Myocyte (in vitro differentiated cells): ENCODE data around the gene TMEM63C. TPM values are rescaled to one million over a fixed set of nuclear protein-coding genes. Genes with fewer than 3 reads are reported as not detected.

Source experiments
- DNase-seq: peaks from one replicate; pipeline ENCODE4 v3.0.0-alpha.2; 2012; ENCODE audit warnings: low read depth
- total RNA-seq: library from RNA; depleted of rRNA; stranded (reverse); fragments of >200 nt; gene quantifications from 2 replicates; pipeline ENCODE4 v1.2.3, GENCODE V29; 2014

TMEM63C gene
- total RNA-seq, 1 donor from 2014 or later: 0.08 TPM

DNA sequence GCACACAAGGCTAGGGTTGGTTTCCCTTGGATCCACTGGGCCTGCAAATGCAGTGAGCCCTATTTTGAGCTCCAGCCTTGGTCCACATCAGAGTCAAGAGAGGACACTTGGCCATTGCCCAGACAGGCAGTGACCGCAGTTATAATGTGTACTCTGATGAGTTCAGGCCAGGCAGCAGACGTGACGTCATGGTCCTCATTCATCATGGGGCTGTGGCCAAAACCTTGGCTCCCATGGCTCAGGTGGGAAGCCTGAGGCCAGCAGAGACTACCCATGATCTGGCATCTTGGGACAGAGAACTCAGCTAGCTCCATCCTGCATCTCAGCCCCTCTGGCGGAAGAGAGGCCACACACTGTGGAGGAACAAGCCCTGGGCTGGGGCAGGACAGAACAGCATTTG, 16.4 kb downstream of the TMEM63C start:
- DNase-seq: no peak

DNA sequence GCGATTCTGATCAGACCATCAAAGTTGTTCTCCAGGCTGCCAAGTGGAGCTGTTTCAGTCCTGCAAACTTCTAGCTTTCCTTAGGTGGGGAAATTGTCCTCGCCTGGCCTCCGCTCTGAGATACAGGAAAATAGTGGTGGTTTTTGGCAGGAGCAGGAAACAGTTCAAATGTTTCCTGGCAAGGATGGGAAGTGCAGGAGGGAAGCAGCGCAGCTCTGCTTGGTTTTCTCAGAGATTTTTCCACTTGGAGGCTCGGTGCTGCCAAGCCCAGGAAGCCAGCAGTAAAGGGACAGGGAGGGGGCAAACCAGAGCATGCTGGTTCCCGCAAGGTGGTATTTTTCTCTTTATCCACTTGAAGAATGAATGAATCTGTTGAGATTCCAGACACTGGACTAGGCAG, 17.0 kb downstream of the TMEM63C start:
- DNase-seq: no peak

DNA sequence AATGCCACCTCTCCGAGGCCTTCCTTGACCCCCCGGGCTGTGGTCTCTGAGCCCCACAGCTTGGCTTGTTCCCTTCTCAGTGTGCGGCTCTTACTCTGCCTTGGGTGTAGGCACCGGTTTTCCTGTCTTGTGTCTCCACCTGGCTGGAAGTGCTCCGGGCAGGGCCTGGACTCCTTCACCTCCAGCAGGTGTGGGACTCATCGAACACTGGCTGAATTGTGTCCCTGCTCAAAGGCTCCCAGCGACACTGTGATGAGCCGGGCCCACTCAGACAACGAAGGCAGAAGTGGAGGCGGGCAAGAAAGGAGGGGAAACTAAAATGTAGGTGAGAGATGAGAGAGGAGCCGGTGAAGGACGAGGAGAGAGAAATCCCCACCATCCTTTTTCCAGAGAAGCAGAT, 18.0 kb downstream of the TMEM63C start:
- DNase-seq: no peak

DNA sequence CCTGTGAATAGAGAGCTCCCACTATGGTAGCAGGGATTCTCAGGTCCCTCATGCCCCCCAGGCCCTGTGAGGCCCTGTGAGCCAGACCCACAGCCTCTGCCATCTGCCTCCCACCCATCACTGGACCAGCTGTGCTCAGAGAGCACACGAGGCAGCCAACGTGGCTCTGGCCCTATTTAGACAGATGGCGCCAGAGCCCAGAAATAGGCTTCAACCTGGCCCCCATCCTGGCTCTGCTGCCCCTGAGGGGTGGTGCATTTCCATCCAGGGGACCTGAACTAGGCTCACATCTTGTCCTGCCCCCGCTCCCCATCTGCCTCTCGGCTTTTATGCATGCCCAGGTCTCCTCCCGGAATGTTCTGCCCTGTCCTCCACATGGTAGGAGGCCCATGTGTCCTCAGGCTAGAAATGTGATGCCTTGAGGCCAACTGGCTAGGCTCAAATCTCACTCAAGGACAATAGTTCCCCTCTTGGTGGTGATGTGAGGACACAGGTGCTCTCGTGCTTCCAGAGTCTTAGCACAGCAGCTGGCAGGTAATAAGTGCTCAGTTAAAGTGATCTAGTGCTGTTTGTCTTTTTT, 18.9 kb downstream of the TMEM63C start:
- DNase-seq: no peak

DNA sequence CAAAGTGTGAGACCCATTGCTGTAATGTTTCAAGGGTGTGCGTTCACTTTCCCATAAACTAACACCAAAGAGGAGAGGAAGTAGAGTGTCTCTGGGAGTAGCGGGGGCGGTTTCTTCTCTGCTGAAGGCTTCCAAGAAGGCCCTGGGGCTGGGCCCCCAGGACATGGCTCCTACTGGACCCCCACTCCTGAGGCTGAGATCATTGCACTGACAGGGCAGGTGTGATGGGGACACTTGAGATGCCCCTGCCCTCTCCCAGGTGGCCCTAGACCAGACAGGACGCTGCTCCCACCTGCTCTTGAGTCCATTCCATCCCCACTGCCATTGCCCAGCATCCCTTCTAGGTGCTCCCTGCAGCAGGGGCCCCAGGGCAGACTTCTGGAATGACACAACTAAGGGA, 20.1 kb downstream of the TMEM63C start:
- DNase-seq: no peak

DNA sequence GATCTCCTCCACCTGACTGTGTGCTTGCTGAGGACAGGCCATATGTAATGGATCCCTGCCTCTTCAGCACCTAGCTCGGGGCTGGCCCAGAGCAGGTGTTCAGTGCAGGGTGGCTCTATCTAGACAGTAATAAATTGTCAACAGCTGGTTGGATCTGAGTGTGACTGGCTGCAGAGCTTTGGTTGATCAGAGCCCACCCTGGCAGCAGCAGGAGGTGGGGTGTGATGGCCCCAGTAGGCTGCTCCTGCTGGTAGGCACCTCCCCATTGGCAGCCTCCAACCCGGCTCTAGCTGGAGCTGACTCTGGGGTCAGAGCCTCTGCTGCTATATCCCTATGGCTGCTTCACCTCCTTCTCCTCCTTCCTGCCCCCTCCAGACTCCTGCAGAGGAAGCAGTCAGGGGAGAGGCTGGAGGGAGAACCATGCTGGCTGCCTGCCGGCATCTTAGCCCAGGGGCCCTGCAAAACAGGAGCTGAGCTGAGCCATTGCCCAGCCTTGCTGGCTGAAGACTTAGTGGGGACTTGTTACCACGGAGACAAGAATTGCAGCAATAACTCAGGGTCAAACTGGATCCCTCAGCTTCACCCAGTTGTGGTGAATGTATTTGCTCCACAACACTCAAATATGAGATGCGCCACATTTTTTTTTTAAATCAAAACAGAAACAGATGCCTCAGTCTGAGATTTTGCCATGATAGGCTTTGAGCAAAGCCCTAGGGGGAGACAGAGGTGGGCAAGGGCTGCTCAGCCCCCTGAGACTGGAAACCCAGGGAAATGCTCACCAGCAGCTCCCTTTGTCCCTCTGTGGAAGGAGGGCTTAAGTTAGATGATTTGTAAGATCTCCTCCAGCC, 22.2 kb downstream of the TMEM63C start:
- DNase-seq: no peak

DNA sequence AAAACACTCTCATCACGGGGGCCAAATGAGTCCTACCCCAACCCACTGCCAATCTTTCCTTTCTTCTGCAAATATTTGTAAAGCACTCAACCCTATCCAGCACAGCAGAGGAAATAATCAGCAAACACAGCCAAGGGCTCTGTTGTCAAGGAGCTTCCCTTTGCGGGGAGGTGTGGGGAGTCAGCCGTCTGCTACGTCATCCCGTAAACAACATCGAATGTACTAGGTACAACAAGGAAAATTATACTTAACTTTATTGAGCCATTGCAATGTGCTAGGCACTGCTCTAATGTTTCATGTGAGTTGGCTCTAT, 22.8 kb downstream of the TMEM63C start:
- DNase-seq: no peak

DNA sequence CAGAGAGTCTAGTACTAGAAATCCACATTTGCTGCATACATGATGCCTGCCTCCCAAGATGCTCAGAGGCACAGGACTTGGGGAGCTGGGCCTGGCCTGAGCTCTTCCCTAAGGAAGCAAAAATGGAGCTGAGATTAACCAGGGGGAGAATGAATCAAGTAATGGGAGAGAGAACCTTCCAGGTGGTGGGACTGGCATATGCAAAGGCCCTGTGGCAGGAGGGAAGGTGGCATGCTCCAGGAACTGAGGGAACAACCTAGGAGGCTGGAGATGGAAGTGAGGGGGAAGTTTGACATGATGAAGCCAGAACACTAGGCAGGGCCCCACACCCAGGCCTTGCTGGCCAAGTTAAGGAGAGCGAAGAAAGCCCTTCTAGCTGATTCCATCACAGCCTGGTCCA, 23.3 kb downstream of the TMEM63C start:
- no peak for DNase-seq

DNA sequence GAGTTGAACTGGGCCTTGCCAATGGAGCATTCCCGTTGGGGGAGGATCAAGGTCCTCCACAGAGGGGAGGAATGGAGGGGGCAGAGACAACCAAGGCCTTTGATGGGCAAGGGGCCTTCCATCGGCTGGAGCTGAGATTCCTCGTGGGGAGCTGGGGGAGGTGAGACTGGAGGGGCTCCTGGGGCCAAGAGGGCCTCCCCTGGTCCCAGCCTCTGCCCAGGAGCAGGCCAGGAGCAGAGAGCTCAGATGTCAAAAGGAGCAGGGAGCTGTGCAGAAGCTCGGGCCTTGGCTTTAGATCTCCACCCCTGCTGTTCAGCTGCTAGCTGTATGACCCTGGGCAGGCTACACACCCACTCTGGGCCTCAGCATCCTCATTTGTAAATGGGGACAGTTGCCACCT, 24.0 kb downstream of the TMEM63C start:
- DNase-seq: no peak

DNA sequence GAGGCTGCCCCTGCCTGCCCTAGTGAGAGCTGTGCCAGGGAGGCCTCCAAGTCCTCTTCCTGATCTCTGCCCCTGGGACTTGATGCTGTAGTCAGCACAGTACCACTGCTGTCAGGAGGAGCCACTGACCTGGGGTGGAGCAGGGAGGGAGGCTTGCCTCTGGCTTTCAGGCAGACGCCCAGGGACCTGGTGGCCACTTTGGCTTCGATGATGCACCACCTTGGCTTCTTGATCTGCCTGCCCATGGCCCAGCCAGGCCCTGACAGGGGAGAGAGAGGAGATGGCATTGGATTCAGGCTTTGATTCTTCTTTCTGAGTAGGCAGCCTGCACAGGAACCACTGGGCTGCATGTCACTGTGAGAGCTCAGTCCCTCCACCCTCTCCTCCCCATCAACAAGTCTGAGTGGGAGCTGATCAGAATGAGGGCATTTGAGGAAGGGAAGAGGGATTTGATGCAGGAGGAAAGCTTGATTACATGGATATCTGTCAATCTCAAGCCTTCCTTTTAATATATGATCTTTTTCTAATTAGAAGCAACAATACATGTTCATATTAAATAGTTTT, 24.7 kb downstream of the TMEM63C start:
- no peak for DNase-seq

DNA sequence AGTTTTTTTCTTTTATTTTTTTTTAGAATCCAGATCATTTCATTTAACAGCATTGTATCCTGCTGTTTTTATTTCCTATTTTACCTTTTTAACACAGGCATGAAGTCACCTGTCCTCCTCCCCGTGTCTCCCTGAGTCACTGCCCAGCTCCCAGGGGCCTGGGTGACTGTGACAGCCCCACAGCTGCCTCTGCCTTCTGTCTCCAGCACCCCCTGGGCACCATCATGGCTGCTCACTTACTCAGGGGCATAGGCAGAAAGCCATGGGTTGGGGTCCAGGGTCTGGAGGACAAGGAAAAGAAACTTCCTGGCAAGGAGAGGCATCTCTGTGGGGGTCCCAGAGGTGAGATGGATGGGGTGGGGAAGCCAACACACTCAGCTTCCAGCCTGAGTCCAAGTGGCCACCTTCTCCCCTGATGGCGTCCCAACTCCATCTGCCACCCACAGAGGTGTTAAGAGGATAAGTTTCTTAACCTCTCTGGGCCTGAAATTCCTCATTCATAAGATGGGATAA, 25.3 kb downstream of the TMEM63C start:
- DNase-seq: no peak

DNA sequence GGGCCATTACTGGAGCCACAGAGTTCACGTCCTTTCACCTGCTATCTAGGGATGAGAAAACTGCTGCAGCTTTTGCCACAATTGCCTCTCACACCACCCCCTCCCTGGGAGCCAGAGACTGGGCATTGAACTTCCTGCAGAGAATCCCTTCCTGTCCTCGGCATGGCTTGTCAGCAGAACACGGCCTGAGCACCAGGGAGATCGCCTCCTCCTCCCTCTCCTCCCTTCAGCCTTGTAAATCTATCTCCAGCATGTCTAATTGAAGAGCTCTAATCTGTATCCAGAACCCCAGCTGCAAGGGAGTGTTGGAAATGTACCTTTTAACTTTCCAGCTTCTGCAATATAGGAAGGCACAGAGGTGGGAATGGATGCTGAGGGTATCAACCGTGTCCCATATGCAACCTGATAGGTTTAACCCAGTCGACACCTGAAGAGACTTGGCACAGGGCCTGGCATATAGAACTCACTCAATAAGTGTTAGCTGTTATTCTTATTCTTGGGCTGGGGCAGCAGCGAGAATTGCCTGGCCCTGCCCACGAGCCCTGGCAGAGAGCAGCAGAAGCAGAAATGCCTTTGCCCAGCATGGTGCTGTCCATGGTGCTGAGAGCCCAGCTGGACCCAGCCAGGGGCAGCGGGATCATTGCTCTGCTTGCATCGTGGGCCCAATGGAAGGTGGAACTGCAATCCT, 26.8 kb downstream of the TMEM63C start:
- peak; percentile 86 for DNase-seq

DNA sequence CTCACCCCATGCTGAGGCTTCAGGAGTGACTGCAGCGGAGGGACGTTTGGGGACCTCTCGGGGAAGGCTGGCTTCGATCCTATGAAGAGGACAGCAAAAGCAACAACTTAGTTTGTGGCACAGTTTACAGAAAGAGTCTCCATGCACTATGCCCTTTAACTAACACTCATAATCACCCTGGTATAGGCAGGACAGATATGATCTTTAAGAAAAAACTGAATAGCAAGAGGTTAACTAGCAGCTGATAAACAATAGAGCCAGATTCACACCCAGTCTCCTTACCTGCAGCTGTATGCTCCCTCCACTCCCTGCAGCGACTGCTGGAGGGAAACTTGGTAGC, 27.4 kb downstream of the TMEM63C start:
- DNase-seq: no peak

DNA sequence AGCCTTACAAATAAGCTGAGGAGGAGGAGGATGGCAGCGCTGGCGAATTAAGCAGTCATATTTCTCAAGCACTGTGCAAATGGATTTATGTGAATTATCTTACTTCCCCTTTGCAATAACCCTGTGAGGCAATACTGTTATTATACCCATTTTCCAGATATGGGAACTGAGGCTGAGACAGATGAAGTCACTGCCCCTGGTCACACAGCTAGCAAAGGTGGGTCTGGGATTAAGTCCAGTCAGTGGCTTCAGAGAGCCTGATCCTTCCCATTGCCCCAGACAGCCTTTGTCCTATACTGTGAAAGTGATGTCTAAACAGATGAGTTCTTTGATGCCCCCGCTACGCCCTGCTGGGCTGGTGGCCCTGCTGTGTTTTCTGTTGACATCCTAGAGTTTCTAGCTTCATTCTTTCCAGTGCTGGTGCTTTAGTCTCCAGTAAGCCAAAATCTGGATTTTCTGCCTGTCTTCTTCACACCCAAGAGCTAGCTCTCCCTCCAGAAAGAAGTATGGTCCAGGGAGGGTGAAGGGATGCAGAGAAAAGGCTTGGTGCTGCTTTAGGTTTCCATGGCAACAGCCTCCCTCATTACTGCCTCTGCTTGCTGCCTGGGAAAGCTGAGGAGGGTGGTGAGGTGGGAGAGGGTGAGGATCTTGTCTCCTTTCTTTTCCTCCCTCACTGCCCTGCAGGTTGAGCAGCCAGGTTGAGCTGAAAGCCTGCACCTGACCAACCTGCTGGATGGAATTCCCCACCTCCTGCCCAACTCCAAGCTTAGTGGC, 30.7 kb downstream of the TMEM63C start:
- no peak for DNase-seq

DNA sequence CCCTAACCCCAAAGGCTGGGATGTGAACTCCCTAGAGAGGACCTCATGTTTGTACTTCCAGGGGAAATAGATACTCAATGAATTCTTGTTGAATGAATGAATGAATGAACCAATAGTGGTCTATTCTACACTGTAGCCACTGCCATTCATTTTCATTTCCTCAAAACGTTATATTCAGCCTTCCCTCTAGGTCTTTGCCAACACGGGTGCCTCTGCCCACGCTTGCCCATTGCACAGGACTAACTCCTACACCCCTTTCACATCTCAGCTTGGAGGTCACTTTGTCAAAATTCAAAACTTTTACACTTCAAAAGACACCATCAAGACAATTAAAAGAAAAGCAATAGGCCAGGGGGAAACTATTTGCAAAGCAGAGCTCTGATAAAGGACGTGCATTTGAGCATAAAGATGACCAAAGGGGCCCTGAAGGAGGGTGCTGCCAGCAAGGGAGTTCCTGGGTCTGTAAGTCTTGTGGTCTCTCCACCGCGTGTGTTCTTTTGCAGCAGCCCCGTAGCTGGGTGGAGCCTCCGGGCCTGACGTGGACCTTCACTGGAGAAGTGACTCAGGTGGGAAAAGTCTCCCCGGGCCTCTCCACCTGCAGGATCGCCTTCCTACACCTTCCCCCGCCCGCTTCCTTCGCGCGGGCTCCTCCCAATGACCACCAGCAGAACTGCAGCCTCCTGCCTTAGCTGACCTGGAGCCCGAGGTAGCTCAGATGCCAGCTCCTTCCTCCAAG, 31.5 kb downstream of the TMEM63C start:
- DNase-seq: peak; percentile 24

DNA sequence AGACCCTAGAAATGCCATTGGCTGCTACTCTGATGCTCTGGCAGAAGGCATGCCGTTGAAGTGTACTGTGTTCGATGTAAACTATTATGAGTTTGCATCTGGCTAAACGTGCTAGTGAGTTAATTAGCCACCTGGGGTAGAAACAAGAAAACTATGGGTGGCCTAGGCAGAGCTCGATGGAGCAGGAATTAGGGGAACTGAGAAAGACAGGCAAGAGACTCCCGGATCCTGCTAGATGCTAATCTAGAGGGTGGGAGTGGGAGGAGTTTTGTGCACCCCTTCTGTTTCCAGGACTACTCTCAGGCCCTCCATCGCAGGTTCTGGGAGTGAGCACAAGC, 32.0 kb downstream of the TMEM63C start:
- DNase-seq: no peak

DNA sequence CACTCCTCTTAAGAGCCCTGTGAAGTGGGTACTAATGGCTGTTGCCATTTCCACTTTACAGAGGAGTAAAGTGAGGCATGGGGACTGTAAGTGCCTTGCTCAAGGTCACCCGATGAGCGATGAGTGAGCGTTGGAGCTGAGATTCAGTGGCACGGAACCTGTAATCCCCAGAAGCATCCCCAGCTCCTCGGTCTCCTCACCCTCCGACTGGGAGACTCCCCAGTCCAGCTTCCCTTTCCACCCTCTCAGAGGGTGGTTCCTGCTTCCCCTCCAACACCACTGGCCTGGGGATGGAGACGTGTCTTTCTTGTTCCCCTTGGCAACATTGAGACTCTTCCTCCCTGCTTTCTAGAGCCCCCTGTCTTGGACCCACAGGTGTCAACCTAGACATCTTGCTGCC, 32.6 kb downstream of the TMEM63C start:
- no peak for DNase-seq

DNA sequence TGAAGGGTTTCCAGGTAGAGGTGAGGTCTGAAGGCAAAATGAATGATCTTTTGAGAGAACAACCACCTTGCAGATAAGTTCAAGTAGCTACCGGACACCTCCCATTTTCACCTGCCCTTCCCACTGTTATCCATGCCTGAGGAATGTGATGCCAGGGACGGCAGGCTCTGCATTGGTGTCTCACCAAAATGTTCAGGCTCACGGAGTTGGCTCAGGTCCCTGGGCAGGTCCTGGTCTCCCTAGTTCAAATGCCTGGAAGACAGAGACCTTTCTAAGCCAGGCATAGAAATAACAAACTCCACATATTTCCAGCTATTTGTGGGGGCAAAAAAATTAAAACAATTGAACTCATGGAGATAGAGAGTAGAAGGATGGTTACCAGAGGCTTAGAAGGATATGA, 36.0 kb downstream of the TMEM63C start:
- DNase-seq: no peak

DNA sequence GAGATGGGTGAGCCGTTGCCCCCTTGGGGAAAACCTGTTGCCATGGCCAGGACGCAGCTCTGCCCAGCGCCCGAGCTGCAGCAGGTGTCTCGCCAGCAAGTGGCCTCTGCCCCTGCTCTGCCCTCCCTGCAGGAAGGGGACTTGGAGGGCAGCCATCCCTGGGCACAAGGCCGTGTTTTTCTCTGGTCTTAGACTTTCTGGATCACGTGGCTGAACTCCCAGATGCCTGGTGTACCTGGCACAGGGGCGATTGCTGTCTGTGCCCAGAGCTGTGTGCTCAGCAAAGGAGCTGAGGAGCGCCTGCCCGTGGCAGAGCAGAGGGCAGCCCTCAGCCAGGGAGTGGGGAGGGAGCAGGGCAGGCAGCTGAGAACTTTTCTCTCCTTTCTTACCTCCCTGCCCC, 38.0 kb downstream of the TMEM63C start:
- DNase-seq: no peak

DNA sequence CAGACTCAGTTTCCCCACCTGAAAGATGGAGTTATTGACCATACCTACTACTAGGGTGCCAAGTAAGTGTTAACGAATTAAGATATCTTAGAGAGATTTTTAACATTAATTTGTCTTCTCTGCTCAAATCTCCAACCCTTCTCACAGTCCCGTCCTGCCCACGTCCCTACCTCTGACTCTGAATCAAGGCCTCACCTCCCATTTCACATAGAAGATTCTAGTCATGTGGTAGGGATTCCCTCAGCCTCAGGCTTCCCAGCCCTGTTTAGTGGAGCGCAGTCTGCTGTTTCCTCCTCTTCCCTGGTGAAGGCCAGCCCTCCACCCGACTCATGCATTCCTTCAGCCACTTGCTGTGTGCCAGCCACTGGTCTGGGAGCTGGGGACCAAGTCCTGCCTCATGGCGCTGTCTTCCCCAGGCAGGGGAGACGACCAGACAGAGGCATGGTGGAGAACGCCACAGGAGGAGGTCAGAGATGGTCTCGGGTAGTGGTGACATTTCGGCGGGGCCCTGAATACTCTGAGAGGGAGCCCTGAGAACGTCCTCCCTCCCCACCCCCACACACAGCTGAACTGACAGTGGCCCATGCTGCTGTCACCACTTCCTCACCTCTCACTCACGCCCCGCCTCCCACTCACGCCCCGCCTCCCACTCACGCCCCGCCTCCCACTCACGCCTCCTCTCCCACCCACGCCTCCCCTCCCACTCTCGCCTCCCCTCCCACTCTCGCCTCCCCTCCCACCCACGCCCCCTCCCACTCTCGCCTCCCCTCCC, 38.8 kb downstream of the TMEM63C start:
- DNase-seq: no peak
